Stimulated activated CD4-positive, alpha-beta T cell treated with anti-CD3 and anti-CD28 coated beads, Interleukin-4, amount 100 ng/mL, for 1 hour (primary cell): ENCODE data around the gene RPL38.
"Not testable (repeated sequence)": the region's sequence is repeated elsewhere in the genome, so short reads cannot be mapped to it uniquely, and the experiment has no call there.

Source experiments
- DNase-seq: peaks from one replicate; pipeline ENCODE4 v3.0.0-alpha.2; 2020

Gene RPL38

GRCh38 chr17:74185571-74186185 is 17.8 kb upstream of the RPL38 start:
- DNase-seq: no peak

- DNase-seq: no peak
These were observed 17.0 kb upstream of the RPL38 start for GRCh38 chr17:74186498-74186897.

GRCh38 chr17:74187761-74188160 is 15.7 kb upstream of the RPL38 start:
- DNase-seq: no peak

- DNase-seq: not testable (repeated sequence)
These were observed 14.8 kb upstream of the RPL38 start for GRCh38 chr17:74188687-74189086.

- DNase-seq: no peak
These were observed 13.3 kb upstream of the RPL38 start for GRCh38 chr17:74190154-74190553.

GRCh38 chr17:74190807-74191406 is 12.6 kb upstream of the RPL38 start:
- no peak for DNase-seq

GRCh38 chr17:74192950-74193781 is 10.3 kb upstream of the RPL38 start:
- DNase-seq: no peak

- no peak for DNase-seq
These were observed 8.8 kb upstream of the RPL38 start for GRCh38 chr17:74194682-74195081.

GRCh38 chr17:74196541-74197317 is 6.7 kb upstream of the RPL38 start:
- no peak for DNase-seq

- no peak for DNase-seq
These were observed 5.7 kb upstream of the RPL38 start for GRCh38 chr17:74197801-74198200.

GRCh38 chr17:74198694-74199093 is 4.8 kb upstream of the RPL38 start:
- no peak for DNase-seq

GRCh38 chr17:74199306-74200092 is 4.0 kb upstream of the RPL38 start:
- DNase-seq: peak; percentile 67

GRCh38 chr17:74200112-74200511 is 3.4 kb upstream of the RPL38 start:
- DNase-seq: no peak

- no peak for DNase-seq
These were observed 2.2 kb upstream of the RPL38 start for GRCh38 chr17:74201250-74201649.

- DNase-seq: no peak
These were observed 1.5 kb upstream of the RPL38 start for GRCh38 chr17:74201948-74202347.

GRCh38 chr17:74202938-74203337 is 540 bp upstream of the RPL38 start:
- DNase-seq: no peak

- DNase-seq: no peak
These were observed 996 bp downstream of the RPL38 start for GRCh38 chr17:74204474-74204873.

GRCh38 chr17:74205274-74205673 is 1.8 kb downstream of the RPL38 start:
- no peak for DNase-seq

GRCh38 chr17:74206332-74206818 is 2.9 kb downstream of the RPL38 start:
- no peak for DNase-seq

GRCh38 chr17:74210191-74211140 is 7.0 kb downstream of the RPL38 start:
- peak; percentile 80 for DNase-seq
